ENCODE results near the gene RHCG. TPM values are rescaled to one million over a fixed set of nuclear protein-coding genes. Genes with fewer than 3 reads are reported as not detected.

The RHCG gene
- total RNA-seq, 4 donors from 2014 or later: 2,342 to 7,076 (median 3,336) TPM

- intact Hi-C loops (cut with DNase I): no loop called here
- peaks cover 0 to 14% (median 7%) of the 10 kb centered on the region in 3 donors for H3K4me1 ChIP-seq
These were observed 69.9 kb downstream of the RHCG start for GRCh38 chr15:89426500-89426899.

GRCh38 chr15:89423981-89424380 lies 72.4 kb downstream of the RHCG start:
- Histone ChIP-seq H3K36me3 (no peaks in the 10 kb centered on the region), H3K27me3 (peaks cover 0 to 92% (median 0%) of the 10 kb centered on the region in 4 donors), H3K4me3 (no peak overlapping the region), H3K27ac (no peak overlapping the region), H3K9me3 (no peaks in the 10 kb centered on the region), H3K4me1 (no peaks in the 10 kb centered on the region)
- WGBS, 2 donors: 18 to 42% methylated on average over 7 to 8 of the region's 8 CpGs
- intact Hi-C loops (cut with DNase I): no loop called here
- no peak for TF ChIP-seq CTCF (IDR thresholded peaks at IDR 0.05)
- no peak for TF ChIP-seq POLR2A (IDR thresholded peaks at IDR 0.05)
- no peak for DNase-seq

More at GRCh38 chr15:89426500-89426899, 69.9 kb downstream of the RHCG start:
- Histone ChIP-seq H3K27ac (no peak overlapping the region), H3K27me3 (peaks cover 0 to 88% (median 0%) of the 10 kb centered on the region in 4 donors), H3K9me3 (no peaks in the 10 kb centered on the region), H3K4me3 (no peak overlapping the region), H3K36me3 (no peaks in the 10 kb centered on the region)
- TF ChIP-seq CTCF (IDR thresholded peaks at IDR 0.05) (no peak), POLR2A (IDR thresholded peaks at IDR 0.05) (no peak)
- WGBS, 2 donors: 83 to 93% methylated on average over 2 to 5 of the region's 5 CpGs
- no peak for DNase-seq

Other genes starting within 250 kb of the RHCG start
- 10 to 100 TPM; 38.4 to 60.7 (median 52.9) TPM for gene POLG, start 161.8 kb downstream of the RHCG start, total RNA-seq
- 10 to 100 TPM in 2 of 4 donors, 1 to 10 TPM in 2; 8.4 to 33.7 (median 10.1) TPM for gene TICRR, start 78.9 kb upstream of the RHCG start, total RNA-seq
- gene KIF7, start 158.9 kb upstream of the RHCG start, total RNA-seq: 1 to 10 TPM in 1 of 4 donors, under 1 TPM in 3; 0.35 to 3.4 (median 0.54) TPM
- gene PLIN1, start 182.8 kb upstream of the RHCG start, total RNA-seq: 1 to 10 TPM in 2 of 4 donors, under 1 TPM in 2; 0.26 to 3.6 (median 0.91) TPM
- 1 to 10 TPM; 3.1 to 6.7 (median 5.6) TPM for gene PEX11A, start 194.2 kb upstream of the RHCG start, total RNA-seq
- gene WDR93, start 194.2 kb upstream of the RHCG start, total RNA-seq: not detected

Measured in esophagus squamous epithelium (tissue), 5 donors.